LoVo (cell line): ENCODE results near the gene TMEM250.

Experiments used
- DNase-seq: peaks from one replicate; pipeline ENCODE4 v3.0.0-alpha.2; 2016; ENCODE audit warnings: low spot score

Gene TMEM250

DNA sequence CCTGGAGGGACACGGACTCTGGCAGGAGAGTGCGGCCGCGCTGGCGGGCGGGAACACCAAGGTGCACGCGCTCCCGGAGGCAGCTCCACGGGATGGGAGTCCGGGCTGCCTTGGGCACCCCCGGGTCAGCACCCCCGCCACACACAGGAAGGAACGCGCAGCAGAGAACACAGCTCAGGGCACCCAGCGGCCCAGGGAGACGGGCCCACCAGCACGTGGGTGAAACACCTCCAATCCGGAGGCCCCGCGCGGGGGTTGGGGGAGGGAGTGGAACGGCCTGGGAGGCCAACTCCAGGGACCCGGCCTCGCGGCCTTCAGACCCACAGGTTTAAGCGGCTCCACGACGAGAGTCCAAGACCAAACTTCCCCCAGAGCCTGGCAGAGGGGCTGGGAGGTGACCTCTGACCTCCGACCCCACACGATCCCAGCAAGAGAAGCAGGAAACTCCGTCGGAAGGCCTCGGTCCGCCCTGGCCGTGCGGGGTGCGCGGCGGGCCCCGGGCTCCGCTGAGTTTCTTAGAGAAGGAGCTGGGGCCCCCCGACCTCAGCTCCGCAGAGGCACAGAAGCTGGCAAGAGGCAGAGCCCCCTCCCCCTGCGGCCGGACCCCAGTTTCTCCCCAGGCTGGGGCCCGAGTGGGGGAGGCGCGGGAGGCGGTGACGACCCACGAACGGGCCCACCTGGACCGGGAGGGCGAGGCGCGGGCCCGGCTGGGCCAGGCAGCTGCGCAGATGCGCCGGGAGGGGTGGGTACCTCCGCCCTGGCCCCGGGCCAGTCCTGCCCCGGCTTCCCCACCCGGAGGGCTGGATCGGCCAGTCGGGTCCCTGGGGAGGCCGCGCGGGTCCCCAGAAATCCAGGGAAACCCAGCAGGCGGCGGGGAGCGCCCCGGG is 24.4 kb downstream of the TMEM250 start:
- peak; percentile 46 for DNase-seq

DNA sequence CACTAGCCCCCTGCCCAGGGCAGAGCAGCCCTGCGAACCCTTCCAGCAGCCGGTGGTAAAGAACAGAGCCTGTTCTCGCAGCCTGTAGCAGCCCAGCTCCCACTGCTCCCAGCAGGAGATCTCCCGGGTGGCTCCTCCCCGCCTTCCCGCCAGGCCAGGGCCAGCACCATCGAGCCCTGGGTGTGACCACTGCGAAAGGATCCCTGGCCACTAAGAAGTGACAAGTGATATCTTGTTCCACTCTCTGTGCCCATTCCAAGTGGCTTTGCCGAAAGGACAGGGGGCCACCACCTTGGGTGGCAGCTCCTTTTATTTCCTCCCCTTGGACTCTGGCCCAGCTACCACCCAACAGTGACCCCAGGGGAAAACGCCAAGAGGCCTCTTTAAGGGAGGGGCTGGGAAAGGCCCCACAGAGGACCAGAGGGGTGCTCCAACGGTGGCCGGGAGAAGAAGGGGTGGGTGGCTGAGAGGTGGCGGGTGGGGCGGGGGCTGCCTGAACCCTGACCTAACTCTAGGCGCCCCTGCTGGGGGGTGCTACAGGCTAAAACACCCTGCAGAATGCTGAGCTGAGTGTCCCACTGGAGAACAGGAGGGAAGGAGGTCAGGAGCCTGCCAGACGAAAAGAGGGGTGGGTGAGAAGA is 25.2 kb downstream of the TMEM250 start:
- DNase-seq: peak; percentile 34

DNA sequence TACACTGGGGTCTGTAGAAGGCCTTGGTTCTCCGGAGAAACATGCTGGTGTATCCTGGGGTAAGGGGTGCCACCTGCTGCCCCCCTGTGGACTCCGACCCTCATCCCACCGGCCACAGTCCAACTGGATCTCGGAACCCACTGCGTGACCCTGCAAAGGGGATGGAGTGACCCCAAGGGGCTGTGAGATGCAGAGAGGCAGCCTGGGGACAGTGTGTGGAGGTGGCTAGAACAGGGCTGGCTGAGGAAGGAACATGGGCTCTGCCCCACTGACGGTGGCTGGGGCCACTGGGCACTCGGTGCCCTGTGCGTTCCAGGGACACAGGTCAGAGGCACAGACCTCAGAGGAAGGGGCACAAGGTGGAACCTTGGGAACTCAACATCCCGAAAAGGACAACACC is 25.9 kb downstream of the TMEM250 start:
- no peak for DNase-seq

- DNase-seq: no peak
Observed at GRCh38 chr9:136092353-136092650, 26.4 kb downstream of the TMEM250 start.

GRCh38 chr9:136091582-136092352 is 26.9 kb downstream of the TMEM250 start:
- no peak for DNase-seq

DNA sequence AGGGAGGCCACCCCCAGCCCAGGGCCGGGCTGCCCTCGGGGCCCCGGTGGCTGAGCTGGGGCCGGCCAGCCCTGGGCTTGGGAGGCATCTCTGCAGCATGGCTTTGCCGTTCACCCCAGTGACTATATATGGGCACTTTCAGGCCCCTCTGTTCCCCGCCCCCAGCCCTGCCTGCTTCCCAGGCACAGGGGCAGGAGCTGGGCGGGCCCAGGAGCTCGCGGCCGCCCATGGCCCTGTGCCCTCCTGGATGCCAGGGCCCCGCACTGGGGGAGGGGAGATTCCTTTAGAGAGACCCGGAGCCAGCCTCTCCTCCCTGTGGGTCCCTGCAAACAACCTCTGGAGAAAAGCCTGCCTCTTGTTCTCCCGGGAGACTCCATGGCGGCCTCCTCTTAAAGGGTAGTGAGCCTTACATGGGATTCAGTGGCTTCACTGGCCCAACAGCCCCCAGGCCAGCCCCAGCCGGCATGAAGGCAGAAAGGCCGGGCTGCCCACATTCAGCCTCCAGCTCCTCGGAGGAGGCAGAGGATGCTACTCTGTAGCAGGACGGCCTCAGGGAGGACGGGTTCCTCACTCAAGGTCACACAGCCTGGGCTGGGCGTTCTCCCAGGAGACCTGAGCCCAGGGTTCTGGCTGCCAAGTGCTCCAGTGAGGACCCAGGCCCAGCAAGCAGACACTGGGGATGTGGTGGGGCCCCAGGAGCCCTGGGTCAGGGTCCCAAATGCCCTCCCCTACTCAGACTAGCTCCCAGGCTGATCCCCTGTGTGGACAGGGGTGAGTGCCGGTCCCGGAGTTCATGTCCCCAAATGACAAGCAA is 27.7 kb downstream of the TMEM250 start:
- DNase-seq: no peak

GRCh38 chr9:136090056-136090735 is 28.5 kb downstream of the TMEM250 start:
- DNase-seq: no peak

GRCh38 chr9:136089697-136090045 is 29.0 kb downstream of the TMEM250 start:
- DNase-seq: no peak

DNA sequence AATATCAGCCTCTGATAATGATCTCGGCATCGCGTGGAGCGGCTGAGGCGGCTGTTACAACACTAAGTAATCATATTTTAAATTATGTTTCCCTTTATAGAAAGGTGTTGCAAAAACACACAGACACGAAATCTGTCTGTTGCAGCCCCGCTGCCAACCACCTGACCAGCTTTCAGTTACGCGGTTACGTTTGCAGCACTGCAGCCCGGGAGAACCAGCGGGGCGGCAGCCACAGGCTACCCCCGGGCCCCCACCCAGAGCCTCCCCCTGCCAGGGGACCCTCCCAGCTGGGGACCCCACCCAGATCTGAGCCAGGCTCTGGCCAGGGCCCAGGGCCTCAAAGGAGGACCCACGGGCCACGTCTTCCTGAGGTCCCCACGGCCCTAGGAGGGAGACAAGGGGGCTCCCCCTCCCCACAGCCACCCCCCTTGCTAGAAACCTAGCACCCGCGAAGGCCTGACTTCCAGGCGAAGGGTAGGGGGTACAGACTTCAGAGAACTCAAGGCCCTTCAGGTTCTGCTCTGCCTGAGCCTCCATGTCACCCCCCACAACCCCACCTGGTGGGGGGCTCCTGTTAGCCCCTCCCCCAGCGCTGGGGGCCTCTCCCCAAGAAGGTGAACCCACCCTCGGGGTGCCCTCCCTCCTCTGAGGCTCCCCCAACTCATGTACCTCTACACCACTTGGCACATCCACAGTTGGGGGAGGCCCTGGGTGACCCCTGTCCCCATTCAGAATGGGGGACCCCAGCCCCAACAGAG is 29.6 kb downstream of the TMEM250 start:
- no peak for DNase-seq

DNA sequence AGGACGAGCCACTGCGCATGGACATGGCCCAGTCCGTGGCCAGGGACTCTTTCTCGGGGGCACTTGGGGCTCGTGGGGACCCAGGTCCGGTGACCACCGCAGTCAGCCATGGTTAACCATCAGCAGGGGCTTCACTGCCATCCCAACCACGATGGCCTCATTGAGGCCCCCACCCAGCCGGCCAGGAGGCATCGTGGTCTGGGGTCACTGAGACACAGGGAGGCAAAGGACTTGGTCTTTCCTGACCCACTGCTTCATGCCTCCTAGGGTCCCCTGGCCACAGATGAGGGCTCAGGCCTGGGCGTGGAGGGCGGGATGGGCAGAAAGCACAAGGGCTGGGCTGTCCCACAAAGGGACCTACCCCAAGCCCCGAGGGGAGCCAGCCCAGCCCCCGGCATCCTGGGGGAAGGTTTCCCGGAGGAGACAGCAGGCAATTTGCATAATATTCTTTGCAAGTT is 30.2 kb downstream of the TMEM250 start:
- DNase-seq: no peak

GRCh38 chr9:136087741-136088480 is 30.8 kb downstream of the TMEM250 start:
- no peak for DNase-seq

DNA sequence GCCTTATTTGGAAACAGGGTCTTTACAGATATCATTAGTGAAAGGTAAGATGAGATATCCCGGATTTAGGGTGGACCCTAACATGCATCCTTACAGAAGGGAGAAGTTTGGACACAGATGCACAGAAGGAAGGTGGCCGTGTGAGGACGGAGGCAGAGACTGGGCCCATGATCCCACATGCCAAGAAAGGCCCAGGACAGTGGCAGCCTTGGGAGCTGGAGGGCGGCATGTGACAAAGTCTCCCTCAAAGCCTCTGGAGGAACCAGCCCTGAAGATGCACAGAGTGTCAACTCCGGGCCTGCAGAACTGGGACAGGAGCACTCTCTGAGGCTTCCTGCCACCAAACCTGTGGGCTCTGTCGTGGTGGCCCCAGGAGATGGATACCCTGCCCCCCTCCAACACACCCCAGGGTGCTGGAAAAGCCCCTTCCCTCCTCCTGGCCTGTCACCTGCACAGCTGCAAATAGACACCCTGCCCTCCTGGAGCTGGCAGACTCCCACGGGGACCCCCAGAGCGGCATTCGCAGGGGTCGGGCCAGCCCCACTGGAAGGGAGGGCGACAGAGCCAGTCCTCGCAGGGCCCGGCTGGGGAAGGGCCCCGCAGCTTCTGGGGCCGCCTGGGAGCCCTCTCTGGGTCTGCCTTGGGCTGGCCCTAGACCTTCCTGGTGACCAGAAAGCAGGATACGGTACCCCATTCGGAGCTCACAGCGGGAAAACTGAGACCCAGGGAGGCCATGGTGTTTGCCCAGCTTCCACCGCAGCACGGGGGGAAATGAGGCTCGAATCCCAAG is 31.5 kb downstream of the TMEM250 start:
- DNase-seq: no peak

DNA sequence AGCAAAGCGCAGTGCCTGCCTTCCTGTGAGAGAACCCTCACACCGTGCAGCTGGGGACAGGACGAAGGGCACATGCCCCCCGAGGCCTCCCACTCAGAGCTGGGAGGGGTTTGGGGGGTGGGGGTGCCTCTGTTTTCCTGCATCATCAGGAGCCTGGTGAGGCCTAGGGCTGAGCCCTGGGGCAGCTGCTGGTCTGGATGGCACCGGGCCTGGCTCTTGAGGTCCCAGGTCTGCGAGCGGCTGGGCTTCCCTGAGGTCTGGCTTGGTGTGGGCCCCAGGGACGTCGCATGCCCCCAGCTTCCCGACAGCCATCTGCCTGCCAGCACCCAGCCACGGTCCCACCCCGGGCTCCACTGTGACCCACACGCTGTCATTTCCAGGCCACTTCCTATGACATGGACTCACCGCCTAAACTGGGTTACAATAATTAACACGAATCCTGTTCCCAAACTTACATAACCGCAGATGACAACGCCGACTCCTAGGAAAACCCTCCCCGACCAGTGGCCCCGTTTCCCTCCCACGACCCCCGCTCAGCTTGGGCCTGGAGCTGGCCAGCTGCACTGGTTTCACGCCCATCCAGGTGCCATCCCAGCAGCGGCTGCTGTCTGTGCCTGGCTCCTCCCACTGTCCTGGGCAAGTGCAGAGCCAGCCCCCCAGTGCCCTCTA is 32.3 kb downstream of the TMEM250 start:
- no peak for DNase-seq

DNA sequence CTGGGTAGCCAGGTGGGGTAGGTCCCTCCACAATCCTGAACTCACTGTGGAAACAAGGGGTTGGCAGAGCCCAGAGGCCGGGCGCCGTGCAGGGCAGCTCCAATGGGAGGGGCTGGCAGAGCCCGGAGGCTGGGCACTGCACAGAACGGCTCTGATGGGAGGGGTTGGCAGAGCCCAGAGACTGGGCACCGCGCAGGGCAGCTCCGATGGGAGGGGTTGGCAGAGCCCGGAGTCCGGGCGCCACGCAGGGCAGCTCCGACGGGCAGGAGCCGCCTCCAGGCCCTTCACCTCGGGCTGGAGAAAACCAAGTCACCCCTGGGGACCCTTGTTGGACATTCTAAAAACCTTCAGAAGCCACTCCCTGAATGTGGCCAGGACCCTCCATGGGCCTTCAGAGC is 32.9 kb downstream of the TMEM250 start:
- DNase-seq: no peak

DNA sequence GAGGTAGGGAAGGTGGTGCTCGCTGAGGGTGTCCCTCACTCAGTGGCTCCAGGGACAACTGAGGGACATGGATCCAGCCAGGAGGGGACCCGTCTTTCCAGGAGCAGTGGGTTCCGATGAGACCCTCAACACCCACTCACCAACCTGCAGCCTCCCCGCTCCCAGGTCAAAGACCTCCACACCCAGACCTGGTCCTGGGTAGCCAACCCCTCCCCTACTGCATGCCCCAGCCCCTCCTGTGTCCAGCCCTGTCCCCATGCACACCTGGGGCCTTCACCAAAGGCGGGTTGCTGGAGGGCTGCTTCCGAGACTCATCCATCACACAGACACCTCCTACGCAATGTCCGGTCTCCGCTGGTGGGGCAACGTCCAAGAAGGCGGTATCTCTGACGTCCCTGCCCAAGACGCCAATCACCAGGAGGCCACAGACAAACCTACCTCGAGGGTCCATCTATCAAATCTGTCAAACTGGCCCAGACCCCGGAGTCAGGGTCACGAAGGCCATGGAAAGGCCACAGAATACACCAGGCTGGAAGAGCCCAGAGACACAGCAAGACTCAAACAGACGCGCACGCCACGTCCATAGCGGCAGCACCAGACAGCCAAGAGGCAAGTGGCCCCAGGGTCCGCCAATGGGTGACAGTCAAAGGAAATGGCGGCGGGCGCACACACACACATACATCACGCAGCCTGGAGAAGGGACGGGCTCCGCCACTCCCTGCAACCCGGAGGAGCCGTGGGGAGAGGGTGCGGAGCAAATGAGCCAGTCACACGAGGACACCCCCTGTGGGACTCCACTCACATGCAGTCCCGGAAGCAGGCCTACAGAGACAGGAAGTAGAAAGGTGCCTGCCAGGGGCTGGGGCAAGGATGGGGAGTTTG is 34.4 kb downstream of the TMEM250 start:
- no peak for DNase-seq

DNA sequence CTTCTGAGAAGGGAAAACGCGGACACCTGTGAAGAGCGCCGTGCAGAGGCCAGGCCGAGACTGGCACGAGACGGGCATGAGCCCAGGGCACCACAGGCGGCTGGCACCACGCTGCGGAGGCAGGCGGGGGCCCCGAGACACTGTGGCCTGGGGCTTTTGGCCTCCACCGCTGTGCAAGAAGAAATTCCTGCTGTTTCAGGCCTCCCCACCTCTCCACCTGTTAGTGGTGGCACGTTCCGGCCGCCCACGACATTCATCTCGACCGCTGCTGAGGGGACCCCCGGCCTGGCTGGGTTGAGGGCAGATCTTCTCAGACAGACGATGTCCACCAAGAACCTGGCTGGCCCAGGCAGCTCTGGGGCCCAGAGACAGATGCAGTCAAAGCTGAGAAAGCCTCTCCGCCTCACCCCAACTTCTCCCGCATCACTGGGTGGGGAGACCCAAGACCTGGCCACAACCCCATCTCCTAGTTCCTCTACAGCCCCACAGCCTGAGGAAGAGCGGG is 35.1 kb downstream of the TMEM250 start:
- DNase-seq: no peak
